Osteocyte (in vitro differentiated cells): ENCODE data around the gene MED10. TPM values are rescaled to one million over a fixed set of nuclear protein-coding genes. Genes with fewer than 3 reads are reported as not detected.

ENCODE experiments used
- DNase-seq: peaks from one replicate; pipeline ENCODE4 v3.0.0; 2021; ENCODE audit warnings: mixed read lengths; ENCODE audit not compliant: unreplicated experiment; ENCODE audit errors: extremely low spot score
- H3K27ac Mint-ChIP-seq: one replicate; pipeline ENCODE4 v1.8.0; 2021; ENCODE audit warnings: mild to moderate bottlenecking, mixed read lengths; ENCODE audit not compliant: unreplicated experiment
- H3K27me3 Mint-ChIP-seq: one replicate; pipeline ENCODE4 v1.8.0; 2021; ENCODE audit warnings: mixed read lengths; ENCODE audit not compliant: unreplicated experiment
- H3K36me3 Mint-ChIP-seq: one replicate; pipeline ENCODE4 v1.8.0; 2021; ENCODE audit warnings: mixed read lengths; ENCODE audit not compliant: unreplicated experiment
- H3K4me1 Mint-ChIP-seq: one replicate; pipeline ENCODE4 v1.8.0; 2021; ENCODE audit warnings: mixed read lengths; ENCODE audit not compliant: unreplicated experiment
- H3K4me3 Mint-ChIP-seq: one replicate; pipeline ENCODE4 v1.8.0; 2021; ENCODE audit warnings: mild to moderate bottlenecking, moderate library complexity, mixed read lengths; ENCODE audit not compliant: unreplicated experiment
- H3K9me3 Mint-ChIP-seq: one replicate; pipeline ENCODE4 v1.8.0; 2021; ENCODE audit warnings: mixed read lengths; ENCODE audit not compliant: unreplicated experiment
- total RNA-seq: library from RNA; stranded (reverse); gene quantifications from 2 replicates; pipeline ENCODE4 v1.2.1, GENCODE V29; 2021
- TF ChIP-seq, protein P1 (sequence below): fragments of 200-600 bp; sonication (generic); IDR thresholded peaks from 2 replicates; pipeline ENCODE4 v1.5.0; 2021; ENCODE audit warnings: antibody characterized with exemption, mild to moderate bottlenecking, moderate library complexity

Gene MED10
- total RNA-seq, 1 donor from 2014 or later = 28.2 TPM

- H3K36me3 Mint-ChIP-seq = no peaks in the 10 kb centered on the region
- no peaks in the 10 kb centered on the region for H3K4me1 Mint-ChIP-seq
- no peak overlapping the region for H3K27ac Mint-ChIP-seq
- no peak for DNase-seq
- no peak overlapping the region for H3K4me3 Mint-ChIP-seq
- TF ChIP-seq, protein P1, sequence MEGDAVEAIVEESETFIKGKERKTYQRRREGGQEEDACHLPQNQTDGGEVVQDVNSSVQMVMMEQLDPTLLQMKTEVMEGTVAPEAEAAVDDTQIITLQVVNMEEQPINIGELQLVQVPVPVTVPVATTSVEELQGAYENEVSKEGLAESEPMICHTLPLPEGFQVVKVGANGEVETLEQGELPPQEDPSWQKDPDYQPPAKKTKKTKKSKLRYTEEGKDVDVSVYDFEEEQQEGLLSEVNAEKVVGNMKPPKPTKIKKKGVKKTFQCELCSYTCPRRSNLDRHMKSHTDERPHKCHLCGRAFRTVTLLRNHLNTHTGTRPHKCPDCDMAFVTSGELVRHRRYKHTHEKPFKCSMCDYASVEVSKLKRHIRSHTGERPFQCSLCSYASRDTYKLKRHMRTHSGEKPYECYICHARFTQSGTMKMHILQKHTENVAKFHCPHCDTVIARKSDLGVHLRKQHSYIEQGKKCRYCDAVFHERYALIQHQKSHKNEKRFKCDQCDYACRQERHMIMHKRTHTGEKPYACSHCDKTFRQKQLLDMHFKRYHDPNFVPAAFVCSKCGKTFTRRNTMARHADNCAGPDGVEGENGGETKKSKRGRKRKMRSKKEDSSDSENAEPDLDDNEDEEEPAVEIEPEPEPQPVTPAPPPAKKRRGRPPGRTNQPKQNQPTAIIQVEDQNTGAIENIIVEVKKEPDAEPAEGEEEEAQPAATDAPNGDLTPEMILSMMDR = no peak
- no peaks in the 10 kb centered on the region for H3K9me3 Mint-ChIP-seq
- no peaks in the 10 kb centered on the region for H3K27me3 Mint-ChIP-seq
Measured at GRCh38 chr5:6343951-6344592, 34.3 kb downstream of the MED10 start.

- TF ChIP-seq, protein P1 = no peak
- Mint-ChIP-seq H3K4me3 (no peak overlapping the region), H3K9me3 (no peaks in the 10 kb centered on the region), H3K4me1 (no peaks in the 10 kb centered on the region), H3K36me3 (no peaks in the 10 kb centered on the region), H3K27ac (no peak overlapping the region), H3K27me3 (no peaks in the 10 kb centered on the region)
- DNase-seq = no peak
Measured at GRCh38 chr5:6342689-6343315, 35.5 kb downstream of the MED10 start.

DNA sequence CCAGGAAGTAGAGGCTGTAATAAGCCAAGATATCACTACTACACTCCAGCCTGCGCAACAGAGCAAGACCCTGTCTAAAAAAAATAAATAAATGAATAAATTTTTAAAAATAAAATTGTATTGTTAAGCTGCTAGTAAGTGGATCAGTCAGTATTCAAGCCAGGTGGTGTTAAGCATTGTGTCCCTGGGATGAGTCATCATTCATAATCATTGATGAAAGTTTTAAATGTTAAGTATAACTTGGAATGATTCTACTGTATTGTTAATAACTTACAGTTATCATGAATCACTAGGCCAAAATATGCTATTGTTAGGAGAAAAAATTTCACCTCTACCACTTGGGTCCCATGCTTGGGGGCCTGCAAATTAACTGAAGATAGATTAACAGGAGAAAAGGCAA lies 38.2 kb downstream of the MED10 start:
- H3K27me3 Mint-ChIP-seq = no peaks in the 10 kb centered on the region
- TF ChIP-seq, protein P1 = no peak
- H3K27ac Mint-ChIP-seq = no peak overlapping the region
- no peak overlapping the region for H3K4me3 Mint-ChIP-seq
- DNase-seq = no peak
- H3K4me1 Mint-ChIP-seq = no peaks in the 10 kb centered on the region
- no peaks in the 10 kb centered on the region for H3K36me3 Mint-ChIP-seq
- no peaks in the 10 kb centered on the region for H3K9me3 Mint-ChIP-seq

DNA sequence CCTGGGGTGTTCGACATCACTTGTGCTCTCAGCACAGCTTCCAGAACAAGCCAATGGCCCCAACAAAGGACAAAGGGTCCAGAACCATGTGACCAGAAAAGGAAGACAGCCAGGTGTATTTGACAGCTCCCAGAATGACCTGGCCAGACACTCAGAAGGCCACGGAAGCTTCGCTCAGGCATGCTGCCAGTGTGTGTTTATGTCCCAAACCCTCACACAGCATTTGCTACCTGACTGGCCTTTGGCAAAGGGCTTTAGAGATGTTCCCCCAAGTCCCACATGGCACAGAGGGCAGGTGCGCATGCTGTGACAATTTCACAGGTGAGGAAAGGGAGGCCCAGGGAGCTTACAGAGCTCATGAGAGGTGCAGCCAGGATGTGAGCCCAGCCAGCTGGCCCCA lies 39.5 kb downstream of the MED10 start:
- no peak overlapping the region for H3K4me3 Mint-ChIP-seq
- TF ChIP-seq, protein P1 = no peak
- H3K9me3 Mint-ChIP-seq = no peaks in the 10 kb centered on the region
- DNase-seq = no peak
- H3K27me3 Mint-ChIP-seq = no peaks in the 10 kb centered on the region
- no peak overlapping the region for H3K27ac Mint-ChIP-seq
- no peaks in the 10 kb centered on the region for H3K4me1 Mint-ChIP-seq
- H3K36me3 Mint-ChIP-seq = no peaks in the 10 kb centered on the region

DNA sequence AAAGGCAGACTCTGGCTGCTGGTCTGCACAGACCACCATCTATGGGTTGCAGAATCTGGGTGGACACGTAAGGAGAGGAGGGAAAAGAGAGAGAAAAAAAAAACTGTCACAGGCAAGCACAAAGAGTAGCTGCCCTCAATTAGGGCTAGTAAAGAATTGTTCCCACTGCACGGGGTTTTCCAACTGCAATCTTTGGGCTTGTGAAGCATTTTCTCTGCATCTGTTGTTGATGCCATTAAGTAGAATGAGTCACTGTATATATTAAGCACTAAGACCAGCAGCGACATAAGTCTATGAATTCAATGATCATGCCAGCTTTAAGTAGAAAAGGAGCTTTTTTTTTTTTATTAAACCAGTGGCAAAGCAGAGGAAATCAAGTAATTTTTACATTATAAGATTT lies 40.2 kb downstream of the MED10 start:
- Mint-ChIP-seq H3K27me3 (no peaks in the 10 kb centered on the region), H3K36me3 (no peaks in the 10 kb centered on the region), H3K27ac (no peak overlapping the region), H3K4me3 (no peak overlapping the region), H3K4me1 (no peaks in the 10 kb centered on the region), H3K9me3 (no peaks in the 10 kb centered on the region)
- no peak for DNase-seq
- TF ChIP-seq, protein P1 = no peak
